AG10803 (cell line): ENCODE results near the gene C1orf167.

ENCODE experiments used
- DNase-seq: peaks from one replicate; pipeline ENCODE4 v3.0.0; 2010; ENCODE audit warnings: low read depth
- H3K4me3 ChIP-seq: 2 replicates; pipeline ENCODE4 v1.5.1; 2011; ENCODE audit warnings: mild to moderate bottlenecking, low read length, control low read depth
- CTCF ChIP-seq: conservative IDR thresholded peaks from 2 replicates; pipeline ENCODE4 v1.5.1; 2011; ENCODE audit warnings: mild to moderate bottlenecking, low read length, control low read depth, inconsistent platforms

The C1orf167 gene

GRCh38 chr1:11779715-11780379 lies 17.9 kb downstream of the C1orf167 start:
- H3K4me3 ChIP-seq, result no peak overlapping the region
- DNase-seq, result no peak
- no peak for TF ChIP-seq CTCF

- no peak for TF ChIP-seq CTCF
- DNase-seq, result no peak
- no peak overlapping the region for H3K4me3 ChIP-seq
Observed at GRCh38 chr1:11780380-11781147, 18.6 kb downstream of the C1orf167 start.

- H3K4me3 ChIP-seq, result no peak overlapping the region
- no peak for DNase-seq
- no peak for TF ChIP-seq CTCF
Observed at GRCh38 chr1:11781297-11781696, 19.3 kb downstream of the C1orf167 start.

GRCh38 chr1:11782127-11782708 lies 20.2 kb downstream of the C1orf167 start:
- DNase-seq, result no peak
- TF ChIP-seq CTCF, result no peak
- H3K4me3 ChIP-seq, result no peak overlapping the region

- H3K4me3 ChIP-seq, result no peak overlapping the region
- no peak for DNase-seq
- no peak for TF ChIP-seq CTCF
Observed at GRCh38 chr1:11783556-11783955, 21.6 kb downstream of the C1orf167 start.

- no peak overlapping the region for H3K4me3 ChIP-seq
- DNase-seq, result no peak
- no peak for TF ChIP-seq CTCF
Observed at GRCh38 chr1:11784256-11784992, 22.4 kb downstream of the C1orf167 start.
